ENCODE measurements around the gene RUNX2.

Gene RUNX2

DNA sequence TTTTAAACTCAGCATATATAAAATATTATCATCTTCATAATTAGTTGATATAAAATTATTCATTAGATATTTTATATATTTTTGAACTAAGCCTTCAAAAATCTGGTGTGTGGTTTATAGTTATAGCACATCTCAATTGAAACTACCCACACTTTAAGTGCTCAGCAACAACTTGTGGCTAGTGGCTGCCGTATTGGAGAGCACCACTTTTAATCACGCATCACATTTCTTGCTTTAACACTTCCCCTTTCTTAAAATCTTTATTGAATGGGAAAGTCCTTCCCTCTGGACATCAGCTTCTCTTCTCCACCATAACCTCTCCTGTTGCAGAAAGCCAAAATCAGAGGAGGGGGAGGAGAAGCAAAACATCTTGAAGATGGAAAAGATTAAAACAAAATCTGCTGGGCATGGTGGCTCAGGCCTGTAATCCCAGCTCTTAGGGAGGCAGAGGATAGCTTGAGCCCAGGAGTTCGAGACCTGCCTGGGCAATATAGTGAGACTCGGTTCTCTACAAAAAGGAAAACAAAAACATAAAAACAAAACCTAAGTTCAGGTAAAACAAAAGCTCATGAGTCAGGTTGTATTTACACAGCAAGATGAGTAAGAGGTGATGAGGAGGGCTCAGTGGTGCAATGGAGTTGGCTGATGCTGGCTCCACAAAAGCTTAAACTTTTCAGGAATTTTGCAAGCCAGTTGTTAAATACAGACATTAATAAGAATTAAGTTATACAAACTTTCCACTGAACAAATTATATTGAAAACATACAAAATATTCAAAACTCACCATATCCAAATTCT, 286.6 kb downstream of the RUNX2 start:
- no peak for DNase-seq (ENCODE audit: low read depth in 2 of 2)

- no peak for DNase-seq (ENCODE audit: low read depth in 2 of 2)
Observed at GRCh38 chr6:45616209-45616608, 288.1 kb downstream of the RUNX2 start.

GRCh38 chr6:45617441-45617840, 289.3 kb downstream of the RUNX2 start:
- no peak for DNase-seq (ENCODE audit: low read depth in 2 of 2)

GRCh38 chr6:45618259-45618658, 290.1 kb downstream of the RUNX2 start:
- no peak for DNase-seq (ENCODE audit: low read depth in 2 of 2)

- no peak for DNase-seq (ENCODE audit: low read depth in 2 of 2)
Observed at GRCh38 chr6:45619211-45619760, 291.2 kb downstream of the RUNX2 start.

DNA sequence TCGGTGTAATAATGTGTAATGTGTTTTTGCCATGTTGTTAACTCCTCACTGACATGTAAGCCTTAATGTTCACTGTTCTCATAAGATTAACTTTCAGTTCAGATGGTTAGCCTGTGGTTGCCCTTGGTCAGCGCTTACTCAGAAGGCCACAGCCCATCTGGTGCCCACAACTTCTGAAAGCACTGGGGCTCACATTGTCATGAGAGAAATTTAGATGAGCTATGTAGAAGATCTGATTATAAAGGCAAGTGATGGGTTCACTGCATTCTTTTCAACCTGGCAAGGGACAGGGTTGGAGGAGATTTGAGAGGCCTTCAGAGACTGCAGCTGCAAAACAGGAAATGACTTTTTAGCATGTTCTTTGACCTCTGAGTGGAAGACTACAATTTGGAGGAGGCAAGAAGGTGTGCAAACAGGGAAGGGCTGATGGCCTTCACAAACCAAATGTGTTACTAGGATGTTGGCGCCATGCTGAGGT, 291.9 kb downstream of the RUNX2 start:
- DNase-seq (ENCODE audit: low read depth in 2 of 2), result no peak

- no peak for DNase-seq (ENCODE audit: low read depth in 2 of 2)
Observed at GRCh38 chr6:45624228-45624627, 296.1 kb downstream of the RUNX2 start.

- no peak for DNase-seq (ENCODE audit: low read depth in 2 of 2)
Observed at GRCh38 chr6:45625191-45625664, 297.1 kb downstream of the RUNX2 start.

DNA sequence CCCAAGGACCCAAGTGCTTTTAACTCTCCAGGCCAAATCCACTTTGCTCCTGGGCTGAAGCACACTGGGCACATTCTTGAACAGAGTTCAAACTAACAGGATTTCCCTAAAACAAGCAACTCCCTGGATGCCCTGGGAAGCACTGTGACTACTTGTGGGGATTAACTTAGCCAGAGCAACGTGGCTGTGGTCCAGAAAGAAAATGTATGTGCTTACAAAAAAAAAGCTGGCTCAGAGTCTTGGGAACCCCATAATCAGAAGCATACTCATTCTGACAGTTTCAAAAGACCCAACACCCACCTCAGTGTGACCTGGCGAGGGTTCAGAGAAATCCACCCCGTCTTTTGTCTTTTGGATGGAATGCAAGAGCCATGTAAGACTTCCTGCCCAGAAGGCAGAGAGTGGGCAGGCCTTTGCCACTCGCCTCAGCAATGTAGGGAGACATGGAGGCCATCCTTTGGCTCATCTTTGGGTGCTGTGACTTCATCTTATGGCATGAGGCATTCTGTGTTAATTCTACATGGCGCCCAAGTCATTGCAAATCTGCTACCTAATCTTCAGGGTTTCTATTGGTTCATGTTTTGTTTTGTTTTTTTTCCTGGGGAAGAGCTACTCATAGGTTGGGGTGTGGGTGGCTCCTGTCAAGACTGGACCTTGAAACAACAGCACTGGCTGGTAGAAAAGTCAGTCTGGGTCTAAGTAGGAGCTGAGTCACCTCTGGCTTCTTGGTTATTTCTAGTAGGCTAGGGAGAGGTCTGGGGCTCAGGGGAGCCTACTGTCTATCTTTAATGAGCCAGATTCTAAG, 298.2 kb downstream of the RUNX2 start:
- no peak for DNase-seq (ENCODE audit: low read depth in 2 of 2)

DNA sequence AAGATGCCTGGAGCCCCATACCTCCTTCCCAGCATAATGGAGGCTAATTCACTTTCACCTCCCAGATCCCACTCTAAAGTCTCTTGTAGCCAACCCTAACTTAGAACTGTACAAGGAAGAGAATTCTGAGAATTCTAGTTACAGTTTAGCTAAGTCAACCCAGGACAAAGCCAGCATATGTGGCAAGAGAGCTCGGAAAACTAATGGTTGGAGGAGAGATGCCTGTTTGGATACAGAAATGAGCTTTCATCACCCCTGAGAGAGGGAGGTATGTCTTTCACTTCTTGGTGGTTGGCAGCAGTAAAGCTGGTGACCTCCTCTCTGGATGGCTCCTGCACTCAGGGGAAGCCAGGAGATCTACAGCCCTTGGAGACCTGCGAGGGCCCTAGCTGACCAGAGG, 302.2 kb downstream of the RUNX2 start:
- no peak for DNase-seq (ENCODE audit: low read depth in 2 of 2)

GRCh38 chr6:45630801-45631200, 302.7 kb downstream of the RUNX2 start:
- DNase-seq (ENCODE audit: low read depth in 2 of 2), result no peak

DNA sequence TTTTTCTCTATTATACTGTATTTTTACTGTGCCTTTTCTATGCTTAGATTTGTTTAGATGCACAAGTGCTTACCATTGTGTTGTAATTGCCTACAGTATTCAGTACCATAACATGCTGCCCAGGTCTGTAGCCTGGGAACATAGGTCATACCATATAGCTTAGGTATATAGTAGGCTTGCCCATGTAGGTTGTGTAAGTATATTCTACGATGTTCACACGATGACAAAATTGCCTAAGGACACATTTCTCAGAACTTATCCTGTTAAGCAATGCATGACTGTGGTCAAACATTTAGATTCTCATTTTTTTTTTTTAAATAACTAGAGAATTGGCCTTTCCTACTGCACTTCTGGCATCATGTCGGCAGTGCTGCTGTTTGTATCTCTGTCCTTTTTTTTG, 303.3 kb downstream of the RUNX2 start:
- DNase-seq (ENCODE audit: low read depth in 2 of 2), result no peak

DNA sequence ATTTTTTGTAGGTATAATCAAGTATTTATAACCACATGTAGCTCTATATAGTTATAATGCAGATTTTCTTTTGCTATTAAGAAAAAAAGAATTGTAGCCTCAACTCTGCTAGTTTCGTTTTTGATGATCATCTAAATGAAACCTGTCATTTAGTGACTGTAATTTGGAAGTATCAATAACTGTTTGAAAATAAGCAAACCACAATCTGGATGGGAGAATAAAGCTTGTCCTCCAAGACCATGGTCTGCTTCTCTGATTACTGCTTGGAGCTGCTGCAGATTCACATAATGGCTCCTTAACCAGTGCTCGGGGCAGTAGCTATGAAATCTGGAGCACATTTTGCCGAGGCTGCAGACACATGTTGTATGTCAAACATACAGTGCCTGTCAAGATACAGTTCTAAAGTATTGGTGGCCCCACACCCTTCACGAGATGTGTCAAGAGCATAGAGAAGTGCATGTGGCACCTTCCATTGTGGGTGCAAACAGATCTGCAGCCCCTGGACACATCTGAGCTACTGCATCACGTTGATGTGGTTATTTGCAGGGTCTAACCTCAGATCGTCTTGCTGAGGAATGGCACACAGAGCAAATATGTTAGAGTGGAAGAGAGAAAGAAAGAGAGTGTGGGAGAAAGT, 305.3 kb downstream of the RUNX2 start:
- no peak for DNase-seq (ENCODE audit: low read depth in 2 of 2)

DNA sequence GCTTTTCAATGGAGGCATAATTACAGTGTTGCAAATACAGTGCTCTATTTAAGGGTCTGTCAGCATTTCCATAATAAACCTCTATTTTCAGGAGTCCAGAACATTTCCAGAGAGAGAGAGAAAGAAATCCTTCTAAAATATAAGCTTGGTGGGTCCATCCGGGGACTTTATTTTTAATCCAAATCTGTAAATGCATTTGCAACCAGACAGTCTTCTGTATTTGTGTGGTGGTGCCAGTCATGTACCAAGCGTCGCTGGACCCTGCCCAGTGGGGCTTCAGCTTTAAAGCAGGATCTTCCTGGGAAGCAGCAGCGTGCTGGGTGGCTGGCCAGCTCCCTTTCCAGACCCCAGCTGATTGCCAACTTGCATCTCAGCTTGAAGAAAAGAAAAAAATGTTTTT, 306.1 kb downstream of the RUNX2 start:
- DNase-seq (ENCODE audit: low read depth in 2 of 2), result no peak

- DNase-seq (ENCODE audit: low read depth in 2 of 2), result no peak
Observed at GRCh38 chr6:45635284-45635867, 307.2 kb downstream of the RUNX2 start.

DNA sequence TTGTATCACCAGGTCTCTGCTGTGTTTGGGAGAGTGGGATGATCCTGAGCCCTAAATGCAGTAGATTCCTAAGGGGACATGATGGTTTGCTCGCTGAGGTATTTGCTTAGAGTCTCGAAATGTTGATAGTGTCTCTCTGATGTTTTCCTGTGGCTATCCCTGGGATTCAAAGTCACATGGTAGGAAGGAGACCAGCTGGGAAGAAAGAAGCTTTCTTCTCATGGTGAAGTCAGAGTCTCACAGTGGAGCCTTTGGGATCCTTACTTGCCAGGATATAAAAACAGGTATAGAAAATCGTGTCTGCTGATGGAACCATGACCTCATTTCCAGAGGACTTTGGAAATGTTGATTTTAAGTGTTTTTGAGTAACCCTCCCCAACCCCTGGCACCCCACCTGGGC, 308.9 kb downstream of the RUNX2 start:
- DNase-seq (ENCODE audit: low read depth in 2 of 2), result no peak

DNA sequence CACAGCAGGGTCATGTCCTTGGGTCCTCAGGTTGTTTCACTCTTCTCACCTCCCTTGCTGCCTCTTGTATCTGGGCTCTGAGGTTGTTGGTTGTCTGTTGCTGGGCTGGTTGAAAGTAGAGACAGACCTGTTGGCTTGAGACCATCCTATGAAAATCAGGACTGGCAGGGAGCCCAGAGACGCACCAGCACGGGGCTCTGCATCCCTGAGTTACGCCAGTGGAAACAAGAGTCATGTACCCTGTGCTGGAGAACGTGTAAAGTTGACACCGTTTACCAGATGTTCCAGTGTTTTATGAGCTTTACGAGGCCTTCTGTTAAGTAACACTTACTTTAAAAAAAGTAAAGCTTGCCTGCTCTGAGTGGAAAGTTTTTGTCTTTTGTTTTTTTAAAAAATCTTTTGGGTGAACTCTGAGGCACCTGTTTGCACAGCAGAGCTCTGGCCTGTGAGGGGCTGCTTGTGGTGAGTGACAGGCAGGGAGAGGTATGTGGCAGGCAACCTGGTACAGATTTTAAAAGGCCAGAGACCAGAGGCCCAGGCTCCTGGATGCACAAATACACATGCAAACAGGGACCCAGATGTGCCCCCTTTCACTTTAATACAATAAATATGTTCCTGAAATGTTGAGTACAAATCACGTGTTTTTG, 309.6 kb downstream of the RUNX2 start:
- no peak for DNase-seq (ENCODE audit: low read depth in 2 of 2)

- no peak for DNase-seq (ENCODE audit: low read depth in 2 of 2)
Observed at GRCh38 chr6:45640081-45640491, 312.0 kb downstream of the RUNX2 start.

GRCh38 chr6:45640811-45641210, 312.7 kb downstream of the RUNX2 start:
- DNase-seq (ENCODE audit: low read depth in 2 of 2), result no peak

DNA sequence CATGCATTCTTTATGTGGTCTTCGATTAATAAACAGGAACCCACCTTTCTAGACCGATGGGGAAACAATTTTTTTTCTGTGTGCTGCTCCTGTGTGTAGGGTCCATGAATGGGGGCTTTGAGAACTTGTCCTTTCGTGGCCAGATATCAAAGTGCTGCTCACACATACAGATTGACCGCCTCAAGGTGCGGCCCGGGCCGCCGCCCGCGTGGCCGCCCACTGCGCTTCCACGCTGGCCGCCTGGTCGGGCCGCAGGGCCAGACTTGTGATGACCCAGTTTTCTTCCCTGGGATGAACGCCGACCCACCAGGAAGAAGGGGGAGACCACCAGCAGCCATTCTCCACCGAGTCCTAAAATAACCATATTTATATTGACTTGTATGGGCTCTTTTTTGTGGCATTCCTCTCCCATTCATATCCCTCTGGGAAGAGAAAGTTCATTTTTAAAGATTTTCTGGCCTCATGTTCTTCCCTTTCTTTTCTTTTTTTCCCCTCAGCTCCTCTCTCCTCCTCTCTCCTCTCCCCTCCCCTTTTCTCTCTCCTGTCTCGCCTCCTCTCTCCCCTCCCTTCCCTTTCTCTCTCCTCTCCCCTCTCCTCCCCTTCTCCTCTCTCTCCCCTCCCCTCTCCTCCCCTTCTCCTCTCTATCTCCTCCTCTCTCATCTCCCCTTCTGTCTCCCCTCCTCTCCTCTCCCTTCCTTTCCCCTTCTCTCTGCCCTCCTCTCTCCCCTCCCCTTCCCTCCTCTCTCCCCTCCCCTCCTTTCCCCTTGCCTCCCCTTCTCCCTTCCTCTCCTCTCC, 314.4 kb downstream of the RUNX2 start:
- DNase-seq (ENCODE audit: low read depth in 2 of 2), result no peak
